GM12875 (cell line): ENCODE data around the gene TBC1D14.

Experiments used
- H3K4me3 ChIP-seq: one replicate; pipeline ENCODE4 v1.5.1; 2011; ENCODE audit warnings: low read depth, low read length, control low read depth
- TF ChIP-seq, protein P1 (sequence below): IDR thresholded peaks from 2 replicates; pipeline ENCODE4 v1.5.1; 2011; ENCODE audit warnings: low read depth, mild to moderate bottlenecking, control low read depth, inconsistent platforms, low read length, moderate library complexity, borderline replicate concordance; ENCODE audit not compliant: insufficient read depth

TBC1D14 gene

GRCh38 chr4:6925357-6925836 lies 15.8 kb downstream of the TBC1D14 start:
- TF ChIP-seq, protein P1, sequence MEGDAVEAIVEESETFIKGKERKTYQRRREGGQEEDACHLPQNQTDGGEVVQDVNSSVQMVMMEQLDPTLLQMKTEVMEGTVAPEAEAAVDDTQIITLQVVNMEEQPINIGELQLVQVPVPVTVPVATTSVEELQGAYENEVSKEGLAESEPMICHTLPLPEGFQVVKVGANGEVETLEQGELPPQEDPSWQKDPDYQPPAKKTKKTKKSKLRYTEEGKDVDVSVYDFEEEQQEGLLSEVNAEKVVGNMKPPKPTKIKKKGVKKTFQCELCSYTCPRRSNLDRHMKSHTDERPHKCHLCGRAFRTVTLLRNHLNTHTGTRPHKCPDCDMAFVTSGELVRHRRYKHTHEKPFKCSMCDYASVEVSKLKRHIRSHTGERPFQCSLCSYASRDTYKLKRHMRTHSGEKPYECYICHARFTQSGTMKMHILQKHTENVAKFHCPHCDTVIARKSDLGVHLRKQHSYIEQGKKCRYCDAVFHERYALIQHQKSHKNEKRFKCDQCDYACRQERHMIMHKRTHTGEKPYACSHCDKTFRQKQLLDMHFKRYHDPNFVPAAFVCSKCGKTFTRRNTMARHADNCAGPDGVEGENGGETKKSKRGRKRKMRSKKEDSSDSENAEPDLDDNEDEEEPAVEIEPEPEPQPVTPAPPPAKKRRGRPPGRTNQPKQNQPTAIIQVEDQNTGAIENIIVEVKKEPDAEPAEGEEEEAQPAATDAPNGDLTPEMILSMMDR, result no peak
- no peak overlapping the region for H3K4me3 ChIP-seq

- no peak overlapping the region for H3K4me3 ChIP-seq
- TF ChIP-seq, protein P1, result no peak
Measured at GRCh38 chr4:6926081-6926480, 16.5 kb downstream of the TBC1D14 start.

GRCh38 chr4:6926681-6927478 lies 17.3 kb downstream of the TBC1D14 start:
- no peak overlapping the region for H3K4me3 ChIP-seq
- TF ChIP-seq, protein P1, result no peak

- TF ChIP-seq, protein P1, result no peak
- no peak overlapping the region for H3K4me3 ChIP-seq
Measured at GRCh38 chr4:6928081-6928480, 18.5 kb downstream of the TBC1D14 start.

- no peak overlapping the region for H3K4me3 ChIP-seq
- TF ChIP-seq, protein P1, result no peak
Measured at GRCh38 chr4:6929339-6929811, 19.7 kb downstream of the TBC1D14 start.

GRCh38 chr4:6929812-6930464 lies 20.3 kb downstream of the TBC1D14 start:
- no peak overlapping the region for H3K4me3 ChIP-seq
- TF ChIP-seq, protein P1, result no peak
